ENCODE results near the gene MACROD1.
A peak's percentile ranks its signal among the peaks of the same experiment; 100 is the strongest.

Gene MACROD1

DNA sequence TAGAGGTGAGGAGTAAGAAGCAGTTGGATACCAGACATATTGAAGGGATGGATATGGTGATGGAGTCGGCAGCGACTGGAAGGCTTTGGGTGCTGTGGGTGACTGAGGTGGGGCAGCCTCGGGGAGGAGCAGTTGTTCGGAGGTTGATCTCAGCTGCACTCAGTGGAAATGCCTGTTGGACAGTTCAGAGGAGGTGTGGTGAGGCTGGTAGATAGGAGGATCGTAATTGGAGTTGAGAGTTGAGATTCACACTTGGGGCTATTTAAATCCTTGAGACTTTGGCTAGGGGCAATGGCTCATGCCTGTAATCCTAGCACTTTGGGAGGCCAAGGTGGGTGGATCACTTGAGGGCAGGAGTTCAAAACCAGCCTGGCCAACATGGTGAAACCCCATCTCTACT, 172.8 kb downstream of the MACROD1 start:
- no peak overlapping the region for H3K4me3 ChIP-seq (replicated peaks; ENCODE audit: low read depth, low read length)
- DNase-seq (ENCODE audit: extremely low read depth, low read depth), result no peak
- TF ChIP-seq, protein P1, sequence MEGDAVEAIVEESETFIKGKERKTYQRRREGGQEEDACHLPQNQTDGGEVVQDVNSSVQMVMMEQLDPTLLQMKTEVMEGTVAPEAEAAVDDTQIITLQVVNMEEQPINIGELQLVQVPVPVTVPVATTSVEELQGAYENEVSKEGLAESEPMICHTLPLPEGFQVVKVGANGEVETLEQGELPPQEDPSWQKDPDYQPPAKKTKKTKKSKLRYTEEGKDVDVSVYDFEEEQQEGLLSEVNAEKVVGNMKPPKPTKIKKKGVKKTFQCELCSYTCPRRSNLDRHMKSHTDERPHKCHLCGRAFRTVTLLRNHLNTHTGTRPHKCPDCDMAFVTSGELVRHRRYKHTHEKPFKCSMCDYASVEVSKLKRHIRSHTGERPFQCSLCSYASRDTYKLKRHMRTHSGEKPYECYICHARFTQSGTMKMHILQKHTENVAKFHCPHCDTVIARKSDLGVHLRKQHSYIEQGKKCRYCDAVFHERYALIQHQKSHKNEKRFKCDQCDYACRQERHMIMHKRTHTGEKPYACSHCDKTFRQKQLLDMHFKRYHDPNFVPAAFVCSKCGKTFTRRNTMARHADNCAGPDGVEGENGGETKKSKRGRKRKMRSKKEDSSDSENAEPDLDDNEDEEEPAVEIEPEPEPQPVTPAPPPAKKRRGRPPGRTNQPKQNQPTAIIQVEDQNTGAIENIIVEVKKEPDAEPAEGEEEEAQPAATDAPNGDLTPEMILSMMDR (IDR thresholded peaks at IDR 0.05; ENCODE audit: low read depth, low read length, missing control alignments), result no peak

DNA sequence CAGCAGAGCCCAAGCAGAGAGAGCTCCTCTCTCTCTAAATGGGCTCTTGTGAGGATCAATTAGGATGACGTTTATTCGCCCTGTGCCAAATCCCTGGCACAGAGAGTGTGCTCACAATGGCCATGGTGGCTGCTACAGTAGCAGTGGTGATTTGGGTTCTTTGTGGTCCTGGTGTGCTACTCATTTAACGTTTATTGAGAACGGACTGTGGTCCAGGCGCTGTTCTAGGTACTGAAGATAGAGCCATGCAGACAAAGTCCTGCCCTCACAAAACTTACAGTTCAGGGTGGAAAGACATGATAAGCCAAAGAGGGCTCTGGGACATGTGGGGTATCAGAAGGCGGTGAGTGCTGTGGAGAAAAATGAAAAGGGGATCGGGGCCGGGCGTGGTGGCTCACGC, 174.4 kb downstream of the MACROD1 start:
- DNase-seq (ENCODE audit: extremely low read depth, low read depth), result no peak
- TF ChIP-seq, protein P1 (IDR thresholded peaks at IDR 0.05; ENCODE audit: low read depth, low read length, missing control alignments), result no peak
- H3K4me3 ChIP-seq (replicated peaks; ENCODE audit: low read depth, low read length), result no peak overlapping the region

DNA sequence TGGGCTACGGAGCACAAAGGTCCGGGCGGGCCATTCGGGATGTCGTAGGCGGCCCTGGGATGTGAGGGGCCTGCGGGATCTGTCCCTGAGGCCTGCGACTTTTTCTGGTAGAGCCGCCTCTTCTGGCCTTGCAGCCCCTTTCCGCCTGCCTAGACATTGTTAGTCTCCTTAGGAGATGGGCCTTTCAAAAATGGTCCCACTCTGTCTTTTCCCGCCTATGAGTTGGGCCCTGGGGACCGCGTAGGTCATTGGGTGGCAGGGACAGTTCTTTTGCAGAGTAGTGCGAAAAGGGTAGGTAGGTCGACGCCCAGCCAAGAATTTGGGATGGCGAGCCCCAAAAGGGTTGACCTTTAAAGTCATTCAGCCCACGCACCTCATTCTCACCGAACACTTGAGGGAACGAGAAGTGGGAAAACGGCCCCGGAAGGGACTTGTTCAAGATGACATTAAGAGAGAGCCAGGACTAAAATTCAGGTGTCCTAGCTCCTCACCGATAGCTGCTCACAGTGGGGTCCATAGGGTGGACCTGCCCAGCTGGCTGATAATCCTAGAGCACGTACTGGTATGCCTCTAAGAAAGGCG, 178.9 kb downstream of the MACROD1 start:
- peak overlapping the region; percentile 95 for H3K4me3 ChIP-seq (replicated peaks; ENCODE audit: low read depth, low read length)
- no peak for DNase-seq (ENCODE audit: extremely low read depth, low read depth)
- TF ChIP-seq, protein P1 (IDR thresholded peaks at IDR 0.05; ENCODE audit: low read depth, low read length, missing control alignments), result no peak

DNA sequence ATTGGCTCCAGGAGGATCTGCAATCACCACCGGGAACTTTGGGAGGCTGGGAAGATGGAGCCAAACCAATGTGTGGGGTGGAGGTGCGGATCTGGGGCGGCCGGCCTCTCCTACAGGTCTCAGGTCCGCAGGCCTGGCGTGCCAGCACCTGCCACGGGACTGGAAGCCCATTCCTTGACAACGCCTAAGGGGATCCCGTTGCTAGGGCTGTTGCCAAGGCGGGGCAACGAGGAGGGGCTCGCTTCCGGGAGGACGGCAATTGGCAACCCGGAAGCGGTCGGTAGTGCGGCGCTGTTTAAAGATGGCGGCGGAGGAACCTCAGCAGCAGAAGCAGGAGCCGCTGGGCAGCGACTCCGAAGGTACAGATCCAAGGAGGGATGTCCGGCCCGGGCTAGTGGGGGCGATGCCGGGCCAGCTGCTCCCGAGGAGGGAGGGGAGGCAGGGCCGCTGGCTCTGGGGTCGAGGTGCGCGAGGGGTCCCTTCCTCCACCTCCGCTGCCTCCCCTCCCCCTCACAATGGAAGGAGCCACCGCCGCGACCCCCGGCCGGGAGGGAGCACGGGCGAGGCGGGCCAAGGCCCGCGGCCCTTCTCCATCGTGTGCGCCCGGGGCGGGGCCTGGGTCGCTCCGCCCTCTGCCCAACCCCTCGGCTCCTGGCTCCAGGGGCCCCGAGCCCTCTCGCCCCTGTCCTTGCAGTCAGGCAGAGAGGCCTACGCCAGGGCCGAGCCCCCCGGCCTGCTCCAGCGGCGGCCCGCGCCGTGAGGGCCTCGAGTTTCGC, 179.6 kb downstream of the MACROD1 start, which contains the start of gene OTUB1:
Gene OTUB1, plus strand, starts transcription at position 283 of the 776 bp plus-strand sequence. Its CDS starts 19 bp downstream, at position 302.
- H3K4me3 ChIP-seq (replicated peaks; ENCODE audit: low read depth, low read length), result peak within 1 kb of the TSS; percentile 95
- TF ChIP-seq, protein P1 (IDR thresholded peaks at IDR 0.05; ENCODE audit: low read depth, low read length, missing control alignments), result no peak
- DNase-seq (ENCODE audit: extremely low read depth, low read depth), result peak; percentile 66

DNA sequence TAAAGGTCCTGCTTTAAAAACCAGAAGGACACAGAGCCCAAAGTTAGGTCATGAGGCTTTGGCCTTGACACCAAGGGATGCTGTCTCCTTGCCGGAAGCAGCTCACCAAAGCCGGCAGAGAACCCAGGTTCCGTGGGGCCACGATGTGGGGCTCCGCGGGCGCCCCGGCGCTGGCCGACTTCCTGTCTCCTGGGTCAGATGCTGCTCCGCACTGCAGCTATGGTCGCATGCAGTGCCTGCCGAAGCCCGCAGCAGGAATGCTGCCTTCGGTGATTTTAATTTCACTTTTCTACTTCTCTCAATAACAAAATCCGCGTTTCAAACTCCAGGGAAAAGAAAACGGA, 180.1 kb downstream of the MACROD1 start:
- no peak for DNase-seq (ENCODE audit: extremely low read depth, low read depth)
- peak overlapping the region; percentile 95 for H3K4me3 ChIP-seq (replicated peaks; ENCODE audit: low read depth, low read length)
- TF ChIP-seq, protein P1 (IDR thresholded peaks at IDR 0.05; ENCODE audit: low read depth, low read length, missing control alignments), result no peak

DNA sequence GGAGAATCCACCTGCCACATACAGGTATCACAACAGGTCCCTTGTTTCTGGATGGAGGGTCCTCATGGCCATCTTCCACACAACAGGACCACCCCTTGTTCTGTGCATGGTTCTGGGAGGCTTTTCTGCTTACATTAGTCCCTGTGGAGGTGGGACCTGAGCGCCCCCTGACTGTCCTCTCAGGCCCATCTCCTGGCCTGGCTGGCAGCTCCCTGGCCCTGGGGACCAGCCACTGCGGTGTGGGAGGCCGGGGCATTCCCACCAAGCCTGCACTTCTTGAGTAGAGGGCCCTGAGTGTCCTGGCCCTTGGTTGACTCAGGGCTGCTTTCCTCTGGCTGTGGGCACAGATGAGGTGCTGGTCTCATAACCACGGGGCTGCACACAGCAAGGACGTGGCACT, 186.5 kb downstream of the MACROD1 start:
- DNase-seq (ENCODE audit: extremely low read depth, low read depth), result no peak
- H3K4me3 ChIP-seq (replicated peaks; ENCODE audit: low read depth, low read length), result no peak overlapping the region
- TF ChIP-seq, protein P1 (IDR thresholded peaks at IDR 0.05; ENCODE audit: low read depth, low read length, missing control alignments), result no peak
